Natural killer cell (primary cell): ENCODE measurements around the gene ASTN2. TPM values are rescaled to one million over a fixed set of nuclear protein-coding genes. Genes with fewer than 3 reads are reported as not detected.

Experiments used
- ATAC-seq, 3 donors: fragments of 150-1000 bp in 2 of 3; fragments of 200-7000 bp in 1 of 3; cut with Tn5 transposase; 1 replicate in 1 of 3; 2 replicates in 2 of 3; pipeline ENCODE4 v1.10.0; 2021; ENCODE audit warnings: mild to moderate bottlenecking in 2 of 3, moderate library complexity in 2 of 3
- DNase-seq, 2 donors: peaks; one replicate each; pipeline versions ENCODE4 v3.0.0 to v3.0.0-alpha.2; 2013 to 2021; ENCODE audit warnings: mixed read lengths in 1 of 2
- H3K27ac ChIP-seq: one replicate; pipeline ENCODE4 v1.5.1; 2013; ENCODE audit warnings: mild to moderate bottlenecking, low read length
- H3K27me3 ChIP-seq: one replicate; pipeline ENCODE4 v1.6.1; 2013; ENCODE audit warnings: low read length; ENCODE audit not compliant: control insufficient read depth, insufficient read depth
- H3K36me3 ChIP-seq: one replicate; pipeline ENCODE4 v1.6.1; 2013; ENCODE audit warnings: low read length; ENCODE audit not compliant: control insufficient read depth, insufficient read depth
- H3K4me1 ChIP-seq: one replicate; pipeline ENCODE4 v1.6.1; 2013; ENCODE audit warnings: low read length; ENCODE audit not compliant: control insufficient read depth, insufficient read depth
- H3K4me3 ChIP-seq: one replicate; pipeline ENCODE4 v1.5.1; 2013; ENCODE audit warnings: low read length
- H3K9me3 ChIP-seq: one replicate; pipeline ENCODE4 v1.6.1; 2013; ENCODE audit warnings: low read length; ENCODE audit not compliant: control insufficient read depth, insufficient read depth
- H3K27ac Mint-ChIP-seq, 2 donors: one replicate each; pipeline ENCODE4 v1.8.0; 2022; ENCODE audit warnings: mild to moderate bottlenecking in 2 of 2, mixed read lengths in 2 of 2, moderate library complexity in 1 of 2
- H3K27me3 Mint-ChIP-seq, 2 donors: one replicate each; pipeline ENCODE4 v1.8.0; 2022; ENCODE audit warnings: low read depth in 2 of 2, mixed read lengths in 2 of 2
- H3K36me3 Mint-ChIP-seq: one replicate; pipeline ENCODE4 v1.8.0; 2022; ENCODE audit warnings: mixed read lengths
- H3K4me1 Mint-ChIP-seq, 2 donors: one replicate each; pipeline ENCODE4 v1.8.0; 2022; ENCODE audit warnings: mixed read lengths in 2 of 2
- H3K4me3 Mint-ChIP-seq: one replicate; pipeline ENCODE4 v1.8.0; 2022; ENCODE audit warnings: mild to moderate bottlenecking, moderate library complexity, mixed read lengths
- H3K9me3 Mint-ChIP-seq, 2 donors: one replicate each; pipeline ENCODE4 v1.8.0; 2022; ENCODE audit warnings: mixed read lengths in 2 of 2
- CTCF ChIP-seq: fragments of 200-600 bp; IDR thresholded peaks from one replicate; pipeline ENCODE4 v1.8.0; 2022; ENCODE audit warnings: antibody characterized with exemption
- whole genome bisulfite sequencing: methylation state at CpG from one replicate; pipeline ENCODE4 v1.1.7; 2013; ENCODE audit warnings: missing lambda C conversion rate; ENCODE audit not compliant: insufficient coverage; 5-methylcytosine and 5-hydroxymethylcytosine counted together
- intact Hi-C: fragments of 100-400 bp; cut with micrococcal nuclease; formaldehyde crosslinking; loops from one replicate; pipeline ENCODE4 v1.14.2; 2022
- total RNA-seq, 4 donors: library from RNA; stranded (reverse); fragments of 120-200 nt in 1 of 4; gene quantifications; one replicate each; pipeline versions ENCODE4 v1.2.3 to v1.2.4, GENCODE V29; 2013 to 2022

Gene ASTN2
- total RNA-seq, 3 donors from 2014 or later (not counting 1 experiment from before 2014, with no cell fraction given) = 3.0 to 3.5 (median 3.2) TPM

DNA sequence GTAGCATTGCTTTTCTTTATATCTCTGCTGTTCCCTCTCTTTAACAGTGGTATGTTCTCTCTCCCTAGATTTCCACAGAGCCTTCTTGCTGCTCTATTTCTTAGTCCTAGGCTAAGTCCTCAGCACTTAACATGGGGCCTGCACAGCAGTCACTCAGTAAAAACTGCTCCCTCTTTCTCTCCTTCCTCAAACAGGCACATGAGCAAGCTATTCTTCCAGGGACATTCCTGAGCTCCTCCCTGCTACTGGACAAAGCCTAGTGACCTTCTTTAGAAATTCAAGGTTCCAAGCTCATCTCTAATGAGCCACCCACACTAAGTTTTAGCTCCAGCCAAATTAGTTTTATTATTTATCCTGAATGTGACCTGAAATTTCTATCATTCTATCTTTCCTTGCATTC, 688.3 kb downstream of the ASTN2 start:
- Mint-ChIP-seq H3K27ac (no peak overlapping the region), H3K36me3 (no peaks in the 10 kb centered on the region), H3K9me3 (no peaks in the 10 kb centered on the region), H3K4me1 (no peaks in the 10 kb centered on the region), H3K4me3 (no peak overlapping the region), H3K27me3 (no peaks in the 10 kb centered on the region)
- Histone ChIP-seq H3K4me3 (no peak overlapping the region), H3K4me1 (no peaks in the 10 kb centered on the region), H3K36me3 (no peaks in the 10 kb centered on the region), H3K9me3 (no peaks in the 10 kb centered on the region), H3K27ac (no peak overlapping the region), H3K27me3 (no peaks in the 10 kb centered on the region)
- ATAC-seq (no peak), DNase-seq (no peak)
- intact Hi-C loops = no loop called here
- no peak for TF ChIP-seq CTCF

- intact Hi-C loops = no loop called here
- Mint-ChIP-seq H3K27me3 (no peaks in the 10 kb centered on the region), H3K36me3 (no peaks in the 10 kb centered on the region), H3K27ac (no peak overlapping the region), H3K9me3 (peaks cover 0 to 2% of the 10 kb centered on the region in 2 donors), H3K4me3 (no peak overlapping the region), H3K4me1 (no peaks in the 10 kb centered on the region)
- DNase-seq = no peak
- H3K4me1 ChIP-seq = no peaks in the 10 kb centered on the region
- no peak for TF ChIP-seq CTCF
- 25% methylated on average over 2 of the region's 3 CpGs for WGBS
- no peak overlapping the region for H3K4me3 ChIP-seq
- no peak overlapping the region for H3K27ac ChIP-seq
- no peaks in the 10 kb centered on the region for H3K36me3 ChIP-seq
- no peaks in the 10 kb centered on the region for H3K9me3 ChIP-seq
- no peak for ATAC-seq
- H3K27me3 ChIP-seq = no peaks in the 10 kb centered on the region
Measured at GRCh38 chr9:116724123-116724522, 690.7 kb downstream of the ASTN2 start.

DNA sequence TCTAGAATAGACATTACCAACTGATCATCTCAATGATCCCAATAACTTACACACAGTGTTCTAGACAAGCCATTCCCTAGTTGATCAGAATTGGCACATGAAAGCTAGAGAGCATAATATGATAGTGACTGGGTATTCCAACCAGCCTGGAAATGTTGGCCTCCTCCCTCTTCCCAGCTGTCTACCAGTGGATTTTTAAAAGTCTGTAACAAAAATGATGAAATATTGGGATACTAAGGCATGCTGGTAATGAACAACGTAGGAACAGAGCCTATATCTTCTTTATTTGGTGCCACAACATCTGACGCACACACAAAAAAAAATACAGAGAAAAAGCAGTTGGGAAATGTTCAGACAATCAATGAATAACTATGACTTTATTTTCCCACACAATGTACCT, 692.9 kb downstream of the ASTN2 start:
- Histone ChIP-seq H3K27ac (no peak overlapping the region), H3K36me3 (no peaks in the 10 kb centered on the region), H3K4me1 (no peaks in the 10 kb centered on the region), H3K27me3 (no peaks in the 10 kb centered on the region), H3K4me3 (no peak overlapping the region), H3K9me3 (no peaks in the 10 kb centered on the region)
- WGBS = 100% methylated on average over 1 of the region's 2 CpGs
- Mint-ChIP-seq H3K4me1 (no peaks in the 10 kb centered on the region), H3K36me3 (no peaks in the 10 kb centered on the region), H3K27me3 (no peaks in the 10 kb centered on the region), H3K9me3 (peaks cover 0 to 2% of the 10 kb centered on the region in 2 donors), H3K4me3 (no peak overlapping the region), H3K27ac (no peak overlapping the region)
- ATAC-seq (no peak), DNase-seq (no peak)
- no peak for TF ChIP-seq CTCF
- intact Hi-C loops = no loop called here

GRCh38 chr9:116721411-116721810, 693.4 kb downstream of the ASTN2 start:
- DNase-seq (no peak), ATAC-seq (no peak)
- H3K27me3 ChIP-seq = no peaks in the 10 kb centered on the region
- peaks cover 0 to 2% of the 10 kb centered on the region in 2 donors for H3K9me3 Mint-ChIP-seq
- no peak overlapping the region for H3K4me3 Mint-ChIP-seq
- intact Hi-C loops = no loop called here
- TF ChIP-seq CTCF = no peak
- H3K4me1 Mint-ChIP-seq = no peaks in the 10 kb centered on the region
- H3K4me3 ChIP-seq = no peak overlapping the region
- H3K27ac Mint-ChIP-seq = no peak overlapping the region
- no peaks in the 10 kb centered on the region for H3K36me3 ChIP-seq
- no peaks in the 10 kb centered on the region for H3K9me3 ChIP-seq
- no peaks in the 10 kb centered on the region for H3K4me1 ChIP-seq
- no peaks in the 10 kb centered on the region for H3K27me3 Mint-ChIP-seq
- 92% methylated on average over 3 of the region's 3 CpGs for WGBS
- no peak overlapping the region for H3K27ac ChIP-seq
- no peaks in the 10 kb centered on the region for H3K36me3 Mint-ChIP-seq
